H1 (cell line): Measurements from ENCODE around the gene ZNF618. TPM values are rescaled to one million over a fixed set of nuclear protein-coding genes. Genes with fewer than 3 reads are reported as not detected.

ENCODE experiments used
- CTCF ChIA-PET: fragments of 300-600 bp; sonication (Branson Sonifier 250); formaldehyde crosslinking; loops from one replicate; lab custom pipeline; 2021; ENCODE audit not compliant: partially characterized antibody; lab: Charles Lee
- POLR2A ChIA-PET: fragments of 300-600 bp; sonication (Branson Sonifier 250); formaldehyde crosslinking; loops from one replicate; lab custom pipeline; 2021; ENCODE audit warnings: inconsistent platforms; ENCODE audit not compliant: partially characterized antibody; lab: Charles Lee
- DNase-seq, 2 experiments: peaks; one replicate each; pipeline versions ENCODE4 v3.0.0 to v3.0.0-alpha.2; 2010 to 2022; ENCODE audit warnings: low spot score in 2 of 2, low read depth in 1 of 2, mixed read lengths in 1 of 2
- FAIRE-seq: peaks from 2 replicates; lab custom pipeline; 2011; peaks lifted over from hg19 to GRCh38; lab: Jason Lieb, UNC
- H2AFZ ChIP-seq: 2 replicates; pipeline ENCODE4 v1.8.1; 2012; ENCODE audit warnings: low read length, inconsistent platforms
- H2AK5ac ChIP-seq: 2 replicates; pipeline ENCODE4 v1.6.1; 2013; ENCODE audit warnings: low read depth, low read length
- H2BK120ac ChIP-seq: replicated peaks from 2 replicates; pipeline ENCODE3; 2013; ENCODE audit warnings: low read depth, low read length, inconsistent platforms
- H2BK12ac ChIP-seq: 2 replicates; pipeline ENCODE4 v1.6.1; 2013; ENCODE audit warnings: low read depth, low read length
- H2BK15ac ChIP-seq: 2 replicates; pipeline ENCODE4 v1.6.1; 2013; ENCODE audit warnings: low read length
- H2BK20ac ChIP-seq: 2 replicates; pipeline ENCODE4 v1.6.1; 2013; ENCODE audit warnings: low read length
- H2BK5ac ChIP-seq: 2 replicates; pipeline ENCODE4 v1.6.1; 2013; ENCODE audit warnings: low read depth, low read length
- H3K14ac ChIP-seq: 2 replicates; pipeline ENCODE4 v1.6.1; 2013; ENCODE audit warnings: inconsistent platforms; ENCODE audit not compliant: insufficient read length
- H3K18ac ChIP-seq: 2 replicates; pipeline ENCODE4 v1.6.1; 2013; ENCODE audit warnings: low read length; ENCODE audit errors: extremely low read depth
- H3K23ac ChIP-seq: 2 replicates; pipeline ENCODE4 v1.6.1; 2013; ENCODE audit warnings: inconsistent platforms; ENCODE audit not compliant: insufficient read length
- H3K23me2 ChIP-seq: 2 replicates; pipeline ENCODE4 v1.6.1; 2013; ENCODE audit warnings: low read depth, low read length
- H3K27ac ChIP-seq: 2 replicates; pipeline ENCODE4 v1.6.1; 2011; ENCODE audit warnings: low read depth, low read length, inconsistent platforms
- H3K27me3 ChIP-seq, 4 experiments: replicated peaks in 1 of 4; 1 replicate in 1 of 4; 2 replicates in 3 of 4; pipeline versions ENCODE4 v1.6.1 to v1.8.1; 2011 to 2013; ENCODE audit warnings: low read length in 3 of 4, mild to moderate bottlenecking in 3 of 4, inconsistent platforms in 2 of 4, mixed read lengths in 2 of 4, moderate library complexity in 1 of 4; ENCODE audit not compliant: control insufficient read depth in 3 of 4, insufficient read depth in 3 of 4; ENCODE audit errors: extremely low read depth in 1 of 4
- H3K36me3 ChIP-seq, 4 experiments: 2 replicates each; pipeline versions ENCODE4 v1.6.1 to v1.8.1; 2011 to 2013; ENCODE audit warnings: mild to moderate bottlenecking in 4 of 4, low read length in 3 of 4, moderate library complexity in 2 of 4, control low read depth in 1 of 4, inconsistent platforms in 1 of 4; ENCODE audit not compliant: insufficient read depth in 4 of 4, control insufficient read depth in 2 of 4
- H3K4ac ChIP-seq: replicated peaks from 2 replicates; pipeline ENCODE3; 2013; ENCODE audit warnings: low read length, low read depth, mixed read lengths, inconsistent platforms; ENCODE audit not compliant: insufficient read length
- H3K4me1 ChIP-seq, 4 experiments: replicated peaks in 1 of 4; 1 replicate in 1 of 4; 2 replicates in 3 of 4; pipeline versions ENCODE4 v1.6.1 to v1.8.1; 2011 to 2013; ENCODE audit warnings: low read length in 3 of 4, inconsistent platforms in 2 of 4, mixed read lengths in 1 of 4; ENCODE audit not compliant: insufficient read depth in 4 of 4, control insufficient read depth in 3 of 4
- H3K4me2 ChIP-seq, 2 experiments: 2 replicates each; pipeline versions ENCODE4 v1.6.1 to v1.8.1; 2011 to 2013; ENCODE audit warnings: low read depth in 2 of 2, low read length in 2 of 2, control low read depth in 1 of 2, inconsistent platforms in 1 of 2, mild to moderate bottlenecking in 1 of 2; ENCODE audit not compliant: insufficient read depth in 1 of 2
- H3K4me3 ChIP-seq, 4 experiments: fragments of 200-600, 300-600 bp in 1 of 4; sonication (generic), shearing (Covaris generic), sonication (Bioruptor Twin) in 1 of 4; 2 replicates each; pipeline versions ENCODE4 v1.5.1 to v1.8.1; 2011 to 2016; ENCODE audit warnings: low read length in 4 of 4, low read depth in 3 of 4, control low read depth in 2 of 4, inconsistent platforms in 2 of 4, mild to moderate bottlenecking in 2 of 4, mixed read lengths in 1 of 4, moderate library complexity in 1 of 4; ENCODE audit not compliant: insufficient read depth in 2 of 4; ENCODE audit errors: extremely low read depth in 1 of 4
- H3K56ac ChIP-seq: replicated peaks from 2 replicates; pipeline ENCODE3; 2013; ENCODE audit warnings: low read depth, mild to moderate bottlenecking, mixed read lengths, low read length, inconsistent platforms; ENCODE audit not compliant: insufficient read length
- H3K79me1 ChIP-seq: 2 replicates; pipeline ENCODE4 v1.6.1; 2013; ENCODE audit warnings: low read depth, low read length, control low read depth
- H3K79me2 ChIP-seq, 2 experiments: 2 replicates each; pipeline versions ENCODE4 v1.6.1 to v1.8.1; 2012 to 2013; ENCODE audit warnings: low read length in 2 of 2, mild to moderate bottlenecking in 2 of 2, inconsistent platforms in 1 of 2; ENCODE audit not compliant: insufficient read depth in 2 of 2, control insufficient read depth in 1 of 2
- H3K9ac ChIP-seq, 4 experiments: replicated peaks in 1 of 4; 1 replicate in 1 of 4; 2 replicates in 3 of 4; pipeline versions ENCODE4 v1.6.1 to v1.8.1; 2011 to 2013; ENCODE audit warnings: low read depth in 3 of 4, low read length in 3 of 4, control low read depth in 2 of 4, mild to moderate bottlenecking in 2 of 4, moderate library complexity in 2 of 4, inconsistent platforms in 1 of 4; ENCODE audit errors: extremely low read depth in 1 of 4
- H3K9me3 ChIP-seq, 2 experiments: 2 replicates each; pipeline versions ENCODE4 v1.6.1 to v1.8.1; 2012 to 2013; ENCODE audit warnings: mild to moderate bottlenecking in 2 of 2, moderate library complexity in 2 of 2, control low read depth in 1 of 2, inconsistent platforms in 1 of 2, low read depth in 1 of 2, low read length in 1 of 2, mixed read lengths in 1 of 2; ENCODE audit not compliant: insufficient read depth in 2 of 2
- H4K20me1 ChIP-seq, 2 experiments: replicated peaks in 1 of 2; 2 replicates each; pipeline versions ENCODE3 to v1.8.1; 2011 to 2013; ENCODE audit warnings: inconsistent platforms in 2 of 2, low read length in 2 of 2, mild to moderate bottlenecking in 1 of 2; ENCODE audit not compliant: insufficient read depth in 2 of 2, control insufficient read depth in 1 of 2
- H4K5ac ChIP-seq: 2 replicates; pipeline ENCODE4 v1.6.1; 2013; ENCODE audit warnings: low read length, low read depth, mixed read lengths, inconsistent platforms; ENCODE audit not compliant: insufficient read length
- H4K8ac ChIP-seq: 2 replicates; pipeline ENCODE4 v1.8.0; 2013; ENCODE audit warnings: mild to moderate bottlenecking, moderate library complexity, low read length, inconsistent platforms; ENCODE audit not compliant: insufficient read depth; ENCODE audit errors: extremely low read depth
- H4K91ac ChIP-seq: replicated peaks from 2 replicates; pipeline ENCODE3; 2013; ENCODE audit warnings: low read length, mixed read lengths, inconsistent platforms; ENCODE audit not compliant: insufficient read length
- BCL11A ChIP-seq, 2 experiments: IDR thresholded peaks; one replicate each; pipeline ENCODE4 v1.6.1; 2011; ENCODE audit warnings: low read depth in 2 of 2, low read length in 2 of 2, mild to moderate bottlenecking in 2 of 2
- GTF2F1 ChIP-seq: IDR thresholded peaks from 2 replicates; pipeline ENCODE4 v1.6.1; 2012; ENCODE audit warnings: low read depth, low read length, improper control_type of control experiment, borderline replicate concordance
- HDAC2 ChIP-seq, 2 experiments: fragments of 300-600 bp in 1 of 2; sonication (generic) in 1 of 2; IDR thresholded peaks; 2 replicates each; pipeline ENCODE4 v1.6.1; 2011 to 2012; ENCODE audit warnings: low read depth in 2 of 2, low read length in 2 of 2, mild to moderate bottlenecking in 2 of 2, moderate library complexity in 2 of 2, borderline replicate concordance in 1 of 2, inconsistent platforms in 1 of 2
- HDAC6 ChIP-seq: IDR thresholded peaks from one replicate; pipeline ENCODE4 v1.7.1; 2012; ENCODE audit warnings: low read depth, mild to moderate bottlenecking, inconsistent platforms, low read length, moderate library complexity
- JUN ChIP-seq: IDR thresholded peaks from 2 replicates; pipeline ENCODE4 v1.6.1; 2011; ENCODE audit warnings: low read depth, mild to moderate bottlenecking, improper control_type of control experiment, low read length
- KDM4A ChIP-seq: IDR thresholded peaks from one replicate; pipeline ENCODE4 v1.7.1; 2012; ENCODE audit warnings: low read depth, mild to moderate bottlenecking, moderate library complexity, low read length, inconsistent platforms; ENCODE audit not compliant: severe bottlenecking
- WGBS, 2 experiments: shearing (Covaris generic) in 1 of 2; methylation state at CpG; one replicate each; pipeline versions ENCODE4 v1.1.6 to v1.1.7; 2013 to 2015; ENCODE audit warnings: low lambda C conversion rate in 2 of 2, mixed read lengths in 2 of 2, inconsistent platforms in 1 of 2, low coverage in 1 of 2, missing lambda C conversion rate in 1 of 2; ENCODE audit not compliant: insufficient replicate concordance in 2 of 2, insufficient coverage in 1 of 2, insufficient read length in 1 of 2; ENCODE audit errors: extremely low coverage in 1 of 2, missing lambda C conversion rate in 1 of 2; 5-methylcytosine and 5-hydroxymethylcytosine counted together
- polyA plus RNA-seq, 7 experiments: library from polyadenylated mRNA; depleted of rRNA in 3 of 7; stranded (reverse) in 5 of 7; unstranded in 2 of 7; fragments of >200 nt in 5 of 7; fragments of 200-250 nt in 2 of 7; gene quantifications; 1 replicate in 5 of 7; 2 replicates in 1 of 7; 4 replicates in 1 of 7; pipeline versions ENCODE4 v1.2.1 to v1.2.3, GENCODE V29; 2011 to 2013; ENCODE audit warnings: missing spikeins in 2 of 7, mixed read lengths in 2 of 7
- total RNA-seq: library from RNA; stranded (reverse); fragmentation: NEBNext Ultra II Directional; extraction: Animal tissue kit (Norgen Biotek cat#: 25700); gene quantifications from 2 replicates; pipeline ENCODE4 v1.2.1, GENCODE V29; 2021
- TF ChIP-seq, protein P1 (sequence below), 3 experiments: IDR thresholded peaks; 1 replicate in 2 of 3; 2 replicates in 1 of 3; pipeline versions ENCODE4 v1.5.1 to v1.6.1; 2011; ENCODE audit warnings: low read length in 3 of 3, mild to moderate bottlenecking in 3 of 3, inconsistent platforms in 2 of 3, low read depth in 1 of 3, moderate library complexity in 1 of 3; ENCODE audit not compliant: insufficient read depth in 1 of 3; ENCODE audit errors: control extremely low read depth in 1 of 3
- TF ChIP-seq, protein P2 (sequence below): IDR thresholded peaks from 2 replicates; pipeline ENCODE4 v1.6.1; 2011; ENCODE audit warnings: low read depth, mild to moderate bottlenecking, low read length; ENCODE audit not compliant: insufficient read depth

The ZNF618 gene
- total and polyA plus RNA-seq, 2 of the 8 experiments (the other 6 are each of a cell fraction or from before 2014, with no cell fraction given), result 9.6 to 28.5 TPM

DNA sequence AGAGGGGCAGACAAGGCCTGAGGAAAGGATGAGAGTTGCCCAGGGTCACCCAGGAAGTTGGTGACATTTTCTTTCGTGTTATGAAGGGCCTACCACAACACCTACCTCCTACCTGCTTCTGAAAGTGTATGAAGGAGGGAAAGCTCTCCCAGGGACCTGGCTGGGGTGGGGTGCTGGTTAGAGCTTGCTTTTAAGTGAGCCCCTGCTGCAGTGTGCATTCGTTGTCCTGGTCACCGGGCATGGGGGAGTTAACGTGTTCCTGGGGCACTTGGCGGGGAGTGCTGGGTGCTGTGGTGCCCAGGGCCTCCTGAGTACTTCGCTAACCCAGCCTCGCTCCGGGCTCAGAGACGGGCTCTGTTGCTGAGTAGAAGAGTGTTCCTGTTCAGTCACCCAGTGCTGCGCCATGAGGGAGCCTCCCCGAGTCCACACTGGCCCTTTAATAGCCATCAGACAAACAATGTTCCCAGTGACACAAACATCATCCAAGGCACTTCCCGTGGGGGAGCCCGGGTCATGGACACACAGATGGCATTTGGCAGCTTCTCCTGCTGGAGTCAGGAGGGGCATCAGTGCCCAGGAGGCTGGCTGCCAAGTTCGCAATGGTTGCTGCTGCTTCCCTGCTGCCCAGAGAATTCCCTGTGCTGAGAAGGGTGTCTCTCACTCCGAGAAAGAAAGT is 116.3 kb downstream of the ZNF618 start:
- DNase-seq (no peak), FAIRE-seq (no peak)
- Histone ChIP-seq H3K56ac (no peak overlapping the region), H3K79me2 (no peaks in the 10 kb centered on the region), H4K91ac (no peak overlapping the region), H2BK15ac (no peak overlapping the region), H2AK5ac (no peak overlapping the region), H2BK5ac (no peak overlapping the region), H3K27me3 (no peaks in the 10 kb centered on the region), H3K23me2 (no peaks in the 10 kb centered on the region), H3K14ac (no peak overlapping the region), H3K18ac (no peak overlapping the region), H3K27ac (no peak overlapping the region), H2BK12ac (no peak overlapping the region), H4K20me1 (peaks cover under 1 to 4% of the 10 kb centered on the region in 2 experiments), H2BK120ac (no peak overlapping the region), H3K23ac (no peak overlapping the region), H4K8ac (no peak overlapping the region), H3K4ac (no peak overlapping the region), H3K4me1 (no peaks in the 10 kb centered on the region), H3K4me2 (no peak overlapping the region), H2BK20ac (no peak overlapping the region), H3K36me3 (peaks cover 0 to 8% (median 4%) of the 10 kb centered on the region in 4 experiments; a peak in 2 of 8 replicates), H3K9ac (no peak overlapping the region), H2AFZ (no peak overlapping the region), H3K9me3 (no peaks in the 10 kb centered on the region), H4K5ac (no peak overlapping the region), H3K79me1 (no peaks in the 10 kb centered on the region), H3K4me3 (no peak overlapping the region)
- 93% methylated on average over 15 of the region's 15 CpGs; no CpG with 5 or more reads in 1 of the 2 experiments for WGBS, 2 experiments
- ChIA-PET CTCF (interaction anchor here (0.6 to 2.4 kb wide), 10 partner anchors 9 to 116 kb away, joined by 3 to 13 read pairs (median 3); partner anchors contain the start of gene ZNF618), POLR2A (no interaction called here)
- TF ChIP-seq HDAC2 (IDR thresholded peaks at IDR 0.05; ENCODE audit: borderline replicate concordance in 1 of 2, low read depth in 2 of 2, low read length in 2 of 2) (no peak), HDAC6 (no peak), KDM4A (no peak), JUN (no peak), BCL11A (IDR thresholded peaks at IDR 0.05; ENCODE audit: low read depth in 2 of 2, low read length in 2 of 2) (no peak), GTF2F1 (no peak)
- TF ChIP-seq, protein P1, sequence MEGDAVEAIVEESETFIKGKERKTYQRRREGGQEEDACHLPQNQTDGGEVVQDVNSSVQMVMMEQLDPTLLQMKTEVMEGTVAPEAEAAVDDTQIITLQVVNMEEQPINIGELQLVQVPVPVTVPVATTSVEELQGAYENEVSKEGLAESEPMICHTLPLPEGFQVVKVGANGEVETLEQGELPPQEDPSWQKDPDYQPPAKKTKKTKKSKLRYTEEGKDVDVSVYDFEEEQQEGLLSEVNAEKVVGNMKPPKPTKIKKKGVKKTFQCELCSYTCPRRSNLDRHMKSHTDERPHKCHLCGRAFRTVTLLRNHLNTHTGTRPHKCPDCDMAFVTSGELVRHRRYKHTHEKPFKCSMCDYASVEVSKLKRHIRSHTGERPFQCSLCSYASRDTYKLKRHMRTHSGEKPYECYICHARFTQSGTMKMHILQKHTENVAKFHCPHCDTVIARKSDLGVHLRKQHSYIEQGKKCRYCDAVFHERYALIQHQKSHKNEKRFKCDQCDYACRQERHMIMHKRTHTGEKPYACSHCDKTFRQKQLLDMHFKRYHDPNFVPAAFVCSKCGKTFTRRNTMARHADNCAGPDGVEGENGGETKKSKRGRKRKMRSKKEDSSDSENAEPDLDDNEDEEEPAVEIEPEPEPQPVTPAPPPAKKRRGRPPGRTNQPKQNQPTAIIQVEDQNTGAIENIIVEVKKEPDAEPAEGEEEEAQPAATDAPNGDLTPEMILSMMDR (IDR thresholded peaks at IDR 0.05; ENCODE audit: control extremely low read depth in 1 of 3, insufficient read depth in 1 of 3, low read depth in 1 of 3, low read length in 3 of 3), result no peak
- TF ChIP-seq, protein P2, sequence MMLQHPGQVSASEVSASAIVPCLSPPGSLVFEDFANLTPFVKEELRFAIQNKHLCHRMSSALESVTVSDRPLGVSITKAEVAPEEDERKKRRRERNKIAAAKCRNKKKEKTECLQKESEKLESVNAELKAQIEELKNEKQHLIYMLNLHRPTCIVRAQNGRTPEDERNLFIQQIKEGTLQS, result no peak
